PFSK-1 (cell line): Measurements from ENCODE around the gene CCT3.

Experiments used
- FOXP2 ChIP-seq: optimal IDR thresholded peaks from 2 replicates; pipeline ENCODE3; 2011; ENCODE audit warnings: borderline replicate concordance, control low read depth, inconsistent platforms; ENCODE audit not compliant: insufficient read depth; ENCODE audit errors: extremely low read length, extremely low read depth
- POLR2AphosphoS5 ChIP-seq: IDR thresholded peaks from 2 replicates; pipeline ENCODE4 v1.6.1; 2012; ENCODE audit warnings: low read depth, mild to moderate bottlenecking, control low read depth, low read length, moderate library complexity
- SIN3A ChIP-seq: IDR thresholded peaks from 2 replicates; pipeline ENCODE4 v1.6.1; 2012; ENCODE audit warnings: mild to moderate bottlenecking, low read length, moderate library complexity, borderline replicate concordance; ENCODE audit not compliant: insufficient read depth
- TAF1 ChIP-seq: IDR thresholded peaks from 2 replicates; pipeline ENCODE4 v1.6.1; 2012; ENCODE audit warnings: low read length, control low read depth, borderline replicate concordance; ENCODE audit not compliant: insufficient read depth
- TF ChIP-seq, protein P1 (sequence below), 2 experiments: IDR thresholded peaks; 2 replicates each; pipeline versions ENCODE4 v1.6.1 to v1.8.0; 2011 to 2012; ENCODE audit warnings: low read depth in 2 of 2, low read length in 2 of 2, control low read depth in 1 of 2, inconsistent platforms in 1 of 2, mild to moderate bottlenecking in 1 of 2, moderate library complexity in 1 of 2; ENCODE audit not compliant: insufficient read depth in 1 of 2

DNA sequence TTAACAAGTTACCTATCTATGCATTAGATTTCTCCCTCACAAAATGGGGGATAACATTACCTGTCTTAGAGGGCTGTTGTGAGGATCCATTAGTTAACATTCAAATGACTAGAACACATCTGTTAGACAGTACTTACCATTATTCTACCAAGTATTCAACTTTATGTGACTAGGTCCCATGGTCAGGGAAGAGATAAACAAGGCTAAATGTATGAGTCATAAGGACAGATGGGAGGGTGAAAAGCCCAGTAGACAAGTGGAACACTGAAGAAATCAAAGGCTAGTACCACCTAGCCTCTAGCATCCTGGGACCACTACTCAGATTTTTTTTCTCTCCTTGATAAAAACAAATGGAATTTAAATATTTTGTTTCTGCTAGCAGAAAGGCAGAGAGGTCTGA lies 30.0 kb downstream of the CCT3 start:
- TF ChIP-seq POLR2AphosphoS5 (no peak), TAF1 (no peak), FOXP2 (no peak), SIN3A (no peak)
- TF ChIP-seq, protein P1, sequence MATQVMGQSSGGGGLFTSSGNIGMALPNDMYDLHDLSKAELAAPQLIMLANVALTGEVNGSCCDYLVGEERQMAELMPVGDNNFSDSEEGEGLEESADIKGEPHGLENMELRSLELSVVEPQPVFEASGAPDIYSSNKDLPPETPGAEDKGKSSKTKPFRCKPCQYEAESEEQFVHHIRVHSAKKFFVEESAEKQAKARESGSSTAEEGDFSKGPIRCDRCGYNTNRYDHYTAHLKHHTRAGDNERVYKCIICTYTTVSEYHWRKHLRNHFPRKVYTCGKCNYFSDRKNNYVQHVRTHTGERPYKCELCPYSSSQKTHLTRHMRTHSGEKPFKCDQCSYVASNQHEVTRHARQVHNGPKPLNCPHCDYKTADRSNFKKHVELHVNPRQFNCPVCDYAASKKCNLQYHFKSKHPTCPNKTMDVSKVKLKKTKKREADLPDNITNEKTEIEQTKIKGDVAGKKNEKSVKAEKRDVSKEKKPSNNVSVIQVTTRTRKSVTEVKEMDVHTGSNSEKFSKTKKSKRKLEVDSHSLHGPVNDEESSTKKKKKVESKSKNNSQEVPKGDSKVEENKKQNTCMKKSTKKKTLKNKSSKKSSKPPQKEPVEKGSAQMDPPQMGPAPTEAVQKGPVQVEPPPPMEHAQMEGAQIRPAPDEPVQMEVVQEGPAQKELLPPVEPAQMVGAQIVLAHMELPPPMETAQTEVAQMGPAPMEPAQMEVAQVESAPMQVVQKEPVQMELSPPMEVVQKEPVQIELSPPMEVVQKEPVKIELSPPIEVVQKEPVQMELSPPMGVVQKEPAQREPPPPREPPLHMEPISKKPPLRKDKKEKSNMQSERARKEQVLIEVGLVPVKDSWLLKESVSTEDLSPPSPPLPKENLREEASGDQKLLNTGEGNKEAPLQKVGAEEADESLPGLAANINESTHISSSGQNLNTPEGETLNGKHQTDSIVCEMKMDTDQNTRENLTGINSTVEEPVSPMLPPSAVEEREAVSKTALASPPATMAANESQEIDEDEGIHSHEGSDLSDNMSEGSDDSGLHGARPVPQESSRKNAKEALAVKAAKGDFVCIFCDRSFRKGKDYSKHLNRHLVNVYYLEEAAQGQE (IDR thresholded peaks at IDR 0.05; ENCODE audit: insufficient read depth in 1 of 2, low read depth in 2 of 2, low read length in 2 of 2): no peak
